Measurements from ENCODE around the gene ADAMTS19. TPM values are rescaled to one million over a fixed set of nuclear protein-coding genes. Genes with fewer than 3 reads are reported as not detected.

The ADAMTS19 gene
- total and polyA plus RNA-seq, 2 of the 13 experiments (the other 11 are each of a cell fraction or from before 2014, with no cell fraction given): not detected

- Histone ChIP-seq H4K20me1 (ENCODE audit: insufficient read depth, low read length) (no peaks in the 10 kb centered on the region), H3K79me2 (ENCODE audit: insufficient read depth, low read length) (no peaks in the 10 kb centered on the region), H3K9me3 (ENCODE audit: low read length) (peaks cover 4% of the 10 kb centered on the region; the same call in 1 of the 2 replicates), H3K36me3 (replicated peaks in 1 of 2; ENCODE audit: control insufficient read depth in 1 of 2, insufficient read depth in 2 of 2, low read length in 2 of 2) (no peaks in the 10 kb centered on the region), H3K4me1 (ENCODE audit: insufficient read depth, low read length) (no peaks in the 10 kb centered on the region), H3K4me2 (ENCODE audit: low read depth, low read length) (no peak overlapping the region), H2AFZ (ENCODE audit: low read length) (no peak overlapping the region), H3K9ac (ENCODE audit: insufficient read depth, low read depth, low read length) (no peak overlapping the region), H3K4me3 (replicated peaks in 1 of 3; ENCODE audit: insufficient read depth in 1 of 3, low read depth in 2 of 3, low read length in 3 of 3) (no peak overlapping the region), H3K27ac (ENCODE audit: extremely low read length, insufficient read depth, low read length) (no peak overlapping the region), H3K27me3 (ENCODE audit: control insufficient read depth in 1 of 2, insufficient read depth in 2 of 2, low read length in 2 of 2) (no peaks in the 10 kb centered on the region)
- ChIA-PET CTCF (ENCODE audit: low intra/inter-chr PET ratio, low total read pairs) (no interaction called here), POLR2A (no interaction called here)
- WGBS (ENCODE audit: low lambda C conversion rate): 15% methylated on average over 3 of the region's 3 CpGs
- ATAC-seq (no peak), DNase-seq (ENCODE audit: low spot score) (no peak), FAIRE-seq (no peak)
- no TSS peak for BruUV-seq (replicated peaks)
- intact Hi-C loops (cut with micrococcal nuclease; ENCODE audit: unreplicated experiment) (no loop called here), in situ Hi-C loops (cut with HindIII; ENCODE audit: extremely low pct_ligation_motif_present, low pct_unique_long_range_greater_than_20kb) (no loop called here)
- TF ChIP-seq CEBPB (IDR thresholded peaks at IDR 0.05; ENCODE audit: borderline replicate concordance, low read depth, low read length) (peak; percentile 38; the same call in 1 of the 2 replicates), BCLAF1 (IDR thresholded peaks at IDR 0.05) (no peak)
These were observed 40.8 kb upstream of the ADAMTS19 start for GRCh38 chr5:129419292-129419691.

GRCh38 chr5:129425031-129425430 lies 35.1 kb upstream of the ADAMTS19 start:
- Histone ChIP-seq H3K9me3 (ENCODE audit: low read length) (no peaks in the 10 kb centered on the region), H4K20me1 (ENCODE audit: insufficient read depth, low read length) (no peaks in the 10 kb centered on the region), H3K27ac (ENCODE audit: extremely low read length, insufficient read depth, low read length) (no peak overlapping the region), H3K27me3 (ENCODE audit: control insufficient read depth in 1 of 2, insufficient read depth in 2 of 2, low read length in 2 of 2) (no peaks in the 10 kb centered on the region), H3K4me2 (ENCODE audit: low read depth, low read length) (no peak overlapping the region), H3K36me3 (replicated peaks in 1 of 2; ENCODE audit: control insufficient read depth in 1 of 2, insufficient read depth in 2 of 2, low read length in 2 of 2) (no peaks in the 10 kb centered on the region), H3K4me3 (replicated peaks in 1 of 3; ENCODE audit: insufficient read depth in 1 of 3, low read depth in 2 of 3, low read length in 3 of 3) (no peak overlapping the region), H2AFZ (ENCODE audit: low read length) (no peak overlapping the region), H3K79me2 (ENCODE audit: insufficient read depth, low read length) (no peaks in the 10 kb centered on the region), H3K4me1 (ENCODE audit: insufficient read depth, low read length) (no peaks in the 10 kb centered on the region), H3K9ac (ENCODE audit: insufficient read depth, low read depth, low read length) (no peak overlapping the region)
- ATAC-seq (no peak), FAIRE-seq (no peak), DNase-seq (ENCODE audit: low spot score) (no peak)
- ChIA-PET CTCF (ENCODE audit: low intra/inter-chr PET ratio, low total read pairs) (no interaction called here), POLR2A (no interaction called here)
- no peak for TF ChIP-seq HNF1B (CRISPR knock-in tag; IDR thresholded peaks at IDR 0.05)
- no peak for TF ChIP-seq ZNF660 (CRISPR knock-in tag; IDR thresholded peaks at IDR 0.05; ENCODE audit: borderline replicate concordance, low read depth)
- no peak for TF ChIP-seq ARNT2 (CRISPR knock-in tag; IDR thresholded peaks at IDR 0.05; ENCODE audit: low read depth)
- no peak for TF ChIP-seq CENPX (CRISPR knock-in tag; IDR thresholded peaks at IDR 0.05)
- no peak for TF ChIP-seq NCOA2 (CRISPR knock-in tag; IDR thresholded peaks at IDR 0.05)
- in situ Hi-C loops (cut with HindIII; ENCODE audit: extremely low pct_ligation_motif_present, low pct_unique_long_range_greater_than_20kb) (no loop called here), intact Hi-C loops (cut with micrococcal nuclease; ENCODE audit: unreplicated experiment) (no loop called here)
- no TSS peak for BruUV-seq (replicated peaks)

All from HepG2 (cell line).